HG03175 (cell line): Measurements from ENCODE around the gene PAGE2B.
"Not testable (repeated sequence)": the region's sequence is repeated elsewhere in the genome, so short reads cannot be mapped to it uniquely, and the experiment has no call there.

Experiments
- ATAC-seq: cut with Tn5 transposase; IDR thresholded peaks from one replicate; pipeline ENCODE4 v1.9.1; 2021; ENCODE audit warnings: mild to moderate bottlenecking, moderate library complexity; ENCODE audit not compliant: unreplicated experiment

The PAGE2B gene, protein sequence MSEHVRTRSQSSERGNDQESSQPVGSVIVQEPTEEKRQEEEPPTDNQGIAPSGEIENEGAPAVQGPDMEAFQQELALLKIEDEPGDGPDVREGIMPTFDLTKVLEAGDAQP

DNA sequence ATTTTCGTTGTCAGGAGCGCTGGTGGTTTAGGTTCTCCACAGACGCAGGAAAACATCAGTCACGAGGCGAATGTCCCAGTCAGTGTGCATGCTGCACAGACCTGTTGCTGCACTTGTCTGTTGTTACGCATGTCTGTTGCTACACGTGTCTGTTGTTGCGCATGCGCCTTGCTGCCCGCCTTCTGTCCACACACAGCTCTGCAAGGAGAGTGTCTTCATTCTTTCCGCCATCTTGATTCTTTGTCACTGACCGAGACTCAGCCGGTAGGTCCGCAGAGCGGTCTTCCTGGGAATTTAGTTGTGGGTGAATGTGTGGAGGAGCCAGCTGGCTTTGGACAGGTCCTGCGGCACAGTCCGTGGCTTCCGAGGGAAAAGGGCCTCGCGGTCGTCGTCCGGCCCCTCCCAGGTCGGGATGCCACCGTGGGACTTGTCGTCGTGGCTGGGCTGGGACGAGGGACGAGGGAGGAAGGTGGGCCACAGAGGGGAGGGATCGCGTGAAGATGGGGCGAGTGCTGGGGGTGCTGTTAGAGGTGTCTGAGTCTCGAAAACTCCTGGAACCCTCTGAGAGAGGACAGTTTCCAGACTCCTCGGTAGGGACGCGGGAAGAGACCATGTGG lies at the start of gene PAGE2B:
Gene PAGE2B (plus strand): TSS at position 180 of the 617 bp plus-strand sequence. CDS start 1,012 bp downstream, outside the sequence.
- no peak for ATAC-seq

- ATAC-seq, result no peak
These were observed 48.7 kb upstream of the PAGE2B start for GRCh38 chrX:55026143-55026542.

- ATAC-seq, result no peak
These were observed 48.0 kb upstream of the PAGE2B start for GRCh38 chrX:55026840-55027239.

DNA sequence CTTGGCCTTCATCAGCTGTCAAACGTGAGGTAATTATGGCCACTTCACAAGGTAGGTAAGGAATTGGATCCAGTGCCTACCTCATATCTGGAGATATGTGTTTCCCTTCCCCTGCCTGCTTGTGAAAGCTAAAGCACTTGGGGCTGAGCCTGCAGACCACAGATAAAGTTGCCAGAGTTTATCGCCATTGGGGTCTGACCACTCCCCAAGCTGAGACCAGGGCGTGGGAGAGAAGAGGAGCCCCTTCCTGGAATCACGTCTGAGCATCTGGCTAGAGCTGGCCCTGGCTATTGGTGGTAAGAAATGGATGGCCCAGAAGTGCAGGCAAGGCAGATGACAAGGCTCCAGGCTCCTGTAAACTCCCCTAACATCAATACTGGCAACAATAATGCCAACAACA lies 46.8 kb upstream of the PAGE2B start:
- ATAC-seq, result no peak

GRCh38 chrX:55028611-55029010 lies 46.2 kb upstream of the PAGE2B start:
- ATAC-seq, result no peak

- ATAC-seq, result no peak
These were observed 45.5 kb upstream of the PAGE2B start for GRCh38 chrX:55029291-55029690.

DNA sequence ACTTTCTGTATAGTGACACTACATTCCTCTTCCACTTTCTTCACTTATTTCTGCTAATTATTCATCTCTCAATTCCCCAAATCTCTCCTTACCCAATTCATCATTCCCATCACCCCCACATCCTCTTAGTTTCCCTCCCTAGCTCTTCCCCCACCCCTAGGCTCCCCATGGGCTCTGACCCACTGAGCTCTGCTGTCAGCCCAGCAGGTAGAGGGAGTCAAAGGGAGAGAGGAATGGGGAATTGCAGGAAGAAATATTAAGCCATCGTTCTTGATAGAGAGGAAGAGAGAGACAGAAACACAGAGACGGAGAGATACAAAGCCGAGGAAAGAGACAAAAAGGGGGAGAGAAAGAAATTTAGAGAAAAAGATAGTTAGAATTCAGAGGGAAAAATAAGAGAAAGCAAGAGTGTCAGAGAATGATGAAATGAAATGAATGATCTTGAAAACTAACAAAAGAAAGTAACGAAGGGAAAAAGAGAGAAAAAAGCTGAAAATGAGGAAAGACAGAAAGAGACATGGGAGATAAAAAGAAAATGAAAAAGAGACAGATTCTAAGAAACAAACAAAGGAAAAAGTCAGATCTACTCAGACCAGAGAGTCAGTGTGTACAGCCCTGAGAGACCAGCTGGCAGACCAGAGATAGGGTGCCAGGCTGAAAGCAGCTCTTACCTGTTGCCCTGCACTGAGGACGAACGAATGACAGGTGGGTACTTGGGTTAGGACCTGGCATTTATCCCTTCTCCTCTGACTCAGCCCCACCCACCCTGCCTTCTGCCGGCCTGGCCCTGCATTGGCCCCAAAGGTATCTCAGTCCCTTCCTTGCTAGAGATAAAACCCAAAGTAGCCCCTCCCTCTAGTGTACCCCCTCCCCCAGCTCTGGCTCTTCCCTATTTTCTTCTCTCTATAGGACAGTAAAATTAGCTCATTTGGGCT lies 44.3 kb upstream of the PAGE2B start, which contains the start of gene ALAS2:
Gene ALAS2 (minus strand): TSS at position 707 of the 935 bp plus-strand sequence. CDS start 4,977 bp downstream, outside the sequence.
- no peak for ATAC-seq

GRCh38 chrX:55033429-55033828 lies 41.4 kb upstream of the PAGE2B start:
- no peak for ATAC-seq

GRCh38 chrX:55039471-55039870 lies 35.4 kb upstream of the PAGE2B start:
- ATAC-seq, result no peak

- no peak for ATAC-seq
These were observed 33.3 kb upstream of the PAGE2B start for GRCh38 chrX:55041514-55041913.

- not testable (repeated sequence) for ATAC-seq
These were observed 24.2 kb upstream of the PAGE2B start for GRCh38 chrX:55050599-55050998.

DNA sequence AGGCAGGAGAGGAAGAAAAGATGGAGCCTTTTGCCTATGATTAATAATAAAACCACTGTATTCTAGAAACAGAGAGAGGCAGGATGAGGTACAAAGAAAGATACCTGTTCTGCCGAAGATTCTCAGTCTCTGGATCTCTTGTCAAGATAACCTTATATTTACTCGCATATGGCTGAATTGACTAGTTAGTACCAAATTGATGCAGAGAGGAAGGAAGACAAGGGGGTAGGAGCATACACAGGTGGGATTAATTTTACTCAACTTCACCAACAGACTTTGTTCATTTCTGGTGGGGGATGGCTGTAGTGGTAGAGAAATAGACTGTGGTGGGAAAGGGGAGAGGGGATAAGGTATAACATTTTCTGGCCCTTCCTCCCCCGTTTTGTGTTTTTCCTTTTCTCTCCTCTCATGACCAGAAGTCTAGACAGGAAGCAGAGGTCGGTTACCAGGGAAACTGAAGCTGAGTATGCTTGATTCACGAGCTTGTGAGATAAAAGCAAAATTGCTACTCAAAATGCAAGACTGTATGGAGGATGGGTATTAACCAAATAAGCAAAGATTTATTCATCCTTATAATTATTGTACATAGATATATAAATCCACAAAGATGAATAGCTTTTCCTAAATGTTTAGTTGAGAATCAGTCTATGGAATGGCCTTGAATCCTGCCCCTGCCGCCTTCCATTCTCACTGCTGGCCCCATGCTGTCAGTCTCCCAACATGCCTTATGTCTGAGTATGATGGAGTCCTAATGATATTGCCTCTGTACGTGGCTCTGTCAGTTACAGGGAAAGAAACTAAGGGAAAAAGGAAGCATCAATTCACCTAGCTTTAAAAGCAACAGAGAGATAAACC lies 17.8 kb upstream of the PAGE2B start:
- no peak for ATAC-seq

- no peak for ATAC-seq
These were observed 17.1 kb upstream of the PAGE2B start for GRCh38 chrX:55057675-55058249.

DNA sequence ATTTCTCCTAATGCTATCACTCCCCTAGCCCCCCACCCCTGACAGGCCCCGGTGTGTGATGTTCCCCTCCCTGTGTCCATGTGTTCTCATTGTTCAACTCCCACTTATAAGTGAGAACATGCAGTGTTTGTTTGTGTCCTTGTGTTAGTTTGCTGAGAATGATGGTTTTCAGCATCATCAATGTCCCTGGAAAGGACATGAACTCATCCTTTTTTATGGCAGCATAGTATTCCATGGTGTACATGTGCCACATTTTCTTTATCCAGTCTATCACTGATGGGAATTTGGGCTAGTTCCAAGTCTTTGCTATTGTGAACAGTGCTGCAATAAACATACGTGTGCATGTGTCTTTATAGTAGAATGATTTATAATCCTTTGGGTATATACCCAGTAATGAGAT lies 7.7 kb upstream of the PAGE2B start:
- not testable (repeated sequence) for ATAC-seq

- no peak for ATAC-seq
These were observed 2.5 kb upstream of the PAGE2B start for GRCh38 chrX:55072286-55072685.

GRCh38 chrX:55088795-55089489 lies 14.1 kb downstream of the PAGE2B start, which contains the start of gene PAGE2:
Gene PAGE2, plus strand, starts transcription at chrX:55089018. Its CDS starts 1,003 bp downstream, at chrX:55090021.
- ATAC-seq, result no peak

- ATAC-seq, result no peak
These were observed 23.9 kb downstream of the PAGE2B start for GRCh38 chrX:55098691-55099090.

- ATAC-seq, result no peak
These were observed 24.3 kb downstream of the PAGE2B start for GRCh38 chrX:55099162-55099561.

GRCh38 chrX:55102754-55103153 lies 27.9 kb downstream of the PAGE2B start:
- ATAC-seq, result no peak

DNA sequence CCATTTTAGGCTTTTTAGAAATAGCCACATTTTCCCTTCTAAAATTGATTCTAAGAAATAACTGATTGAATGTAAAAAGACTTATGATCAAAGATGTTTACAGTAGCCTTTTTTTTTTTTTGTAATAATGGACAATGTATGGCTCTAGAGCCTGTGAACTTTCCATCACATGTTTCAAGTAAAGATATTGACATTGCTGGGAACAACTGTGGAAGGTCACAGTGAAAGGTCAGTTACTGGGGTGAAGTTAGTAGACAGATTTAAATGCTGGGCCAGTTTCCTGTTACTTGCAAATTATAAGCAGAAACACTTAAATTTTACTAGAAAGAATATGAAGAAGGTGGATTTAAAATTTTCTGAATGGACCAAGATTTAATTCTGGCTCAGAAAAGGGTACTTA lies 32.4 kb downstream of the PAGE2B start:
- ATAC-seq, result no peak
